Adipocyte (in vitro differentiated cells): ENCODE data around the gene NMNAT3.

Source experiments
- DNase-seq: peaks from one replicate; pipeline ENCODE4 v3.0.0-alpha.2; 2015; ENCODE audit warnings: low read depth
- H3K27me3 ChIP-seq: replicated peaks from 2 replicates; pipeline ENCODE4 v1.7.0; 2013; ENCODE audit warnings: mild to moderate bottlenecking, low read length, moderate library complexity; ENCODE audit not compliant: control insufficient read depth, insufficient read depth
- H3K36me3 ChIP-seq: 2 replicates; pipeline ENCODE4 v1.7.0; 2013; ENCODE audit warnings: low read length, mild to moderate bottlenecking, moderate library complexity; ENCODE audit not compliant: control insufficient read depth, insufficient read depth, severe bottlenecking
- H3K4me1 ChIP-seq: 2 replicates; pipeline ENCODE4 v1.7.0; 2013; ENCODE audit warnings: mild to moderate bottlenecking, low read length, moderate library complexity; ENCODE audit not compliant: control insufficient read depth, insufficient read depth
- H3K4me3 ChIP-seq: 2 replicates; pipeline ENCODE4 v1.7.0; 2013; ENCODE audit warnings: mild to moderate bottlenecking, low read length, moderate library complexity
- H3K9ac ChIP-seq: 2 replicates; pipeline ENCODE4 v1.7.0; 2013; ENCODE audit warnings: mild to moderate bottlenecking, low read length, moderate library complexity
- H3K9me3 ChIP-seq: 2 replicates; pipeline ENCODE4 v1.7.0; 2013; ENCODE audit warnings: mild to moderate bottlenecking, low read length, moderate library complexity; ENCODE audit not compliant: control insufficient read depth

NMNAT3 gene

DNA sequence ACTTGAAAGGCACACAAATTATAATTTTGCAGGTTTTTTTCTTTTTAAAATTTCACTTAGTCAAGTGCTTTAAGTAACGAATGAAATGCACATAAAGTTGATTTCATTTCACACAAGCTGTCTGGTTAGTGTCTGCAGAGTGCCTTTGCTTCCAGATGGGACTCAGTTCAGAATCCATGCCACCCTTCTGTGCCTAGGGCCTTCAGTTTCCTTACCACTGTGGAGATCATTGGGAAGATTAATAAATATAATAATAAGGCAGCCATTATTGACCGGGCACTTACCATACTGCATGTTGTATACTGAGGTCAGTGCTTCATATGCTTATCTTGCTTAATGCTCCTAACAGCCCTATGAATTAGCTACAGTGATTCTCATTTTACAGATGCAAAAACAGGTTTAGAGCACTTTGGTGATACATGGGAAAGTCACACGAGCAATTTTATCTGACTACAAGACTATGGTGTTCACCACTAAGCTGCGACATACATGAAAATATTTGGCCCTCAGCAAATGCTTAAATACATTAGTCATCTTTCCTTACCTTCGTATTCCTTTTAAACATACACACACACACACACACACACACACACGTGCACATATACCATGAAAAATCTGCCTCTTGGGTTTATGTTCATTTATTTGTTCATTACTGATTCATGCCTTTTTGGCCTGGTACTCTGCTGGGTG is 3.1 kb downstream of the NMNAT3 start:
- Histone ChIP-seq H3K4me3 (no peak overlapping the region), H3K36me3 (no peaks in the 10 kb centered on the region), H3K27me3 (peaks cover 23% of the 10 kb centered on the region), H3K9ac (no peak overlapping the region), H3K9me3 (no peaks in the 10 kb centered on the region), H3K4me1 (no peaks in the 10 kb centered on the region)
- no peak for DNase-seq

DNA sequence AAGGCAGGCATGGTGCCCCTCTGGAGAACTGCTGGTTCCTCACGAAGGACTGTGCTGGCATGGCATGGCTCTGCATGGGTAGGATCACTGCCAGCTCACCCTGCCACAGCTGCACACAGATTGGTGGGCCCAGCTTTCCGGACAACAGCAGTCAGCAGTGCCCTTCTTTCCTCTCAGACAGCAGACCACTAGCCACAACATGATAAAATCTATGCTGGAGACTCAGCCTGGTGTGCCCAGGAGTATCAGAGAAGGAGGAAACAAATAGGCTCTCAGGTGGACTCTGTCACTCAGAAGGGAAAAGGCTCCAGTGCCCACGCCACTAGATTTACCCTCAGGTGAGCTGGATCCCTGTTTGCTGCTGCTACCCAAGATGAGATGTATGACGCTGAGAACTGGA is 4.9 kb downstream of the NMNAT3 start:
- Histone ChIP-seq H3K4me3 (no peak overlapping the region), H3K4me1 (no peaks in the 10 kb centered on the region), H3K9ac (no peak overlapping the region), H3K27me3 (peaks cover 14% of the 10 kb centered on the region), H3K9me3 (no peaks in the 10 kb centered on the region), H3K36me3 (no peaks in the 10 kb centered on the region)
- DNase-seq, result no peak

DNA sequence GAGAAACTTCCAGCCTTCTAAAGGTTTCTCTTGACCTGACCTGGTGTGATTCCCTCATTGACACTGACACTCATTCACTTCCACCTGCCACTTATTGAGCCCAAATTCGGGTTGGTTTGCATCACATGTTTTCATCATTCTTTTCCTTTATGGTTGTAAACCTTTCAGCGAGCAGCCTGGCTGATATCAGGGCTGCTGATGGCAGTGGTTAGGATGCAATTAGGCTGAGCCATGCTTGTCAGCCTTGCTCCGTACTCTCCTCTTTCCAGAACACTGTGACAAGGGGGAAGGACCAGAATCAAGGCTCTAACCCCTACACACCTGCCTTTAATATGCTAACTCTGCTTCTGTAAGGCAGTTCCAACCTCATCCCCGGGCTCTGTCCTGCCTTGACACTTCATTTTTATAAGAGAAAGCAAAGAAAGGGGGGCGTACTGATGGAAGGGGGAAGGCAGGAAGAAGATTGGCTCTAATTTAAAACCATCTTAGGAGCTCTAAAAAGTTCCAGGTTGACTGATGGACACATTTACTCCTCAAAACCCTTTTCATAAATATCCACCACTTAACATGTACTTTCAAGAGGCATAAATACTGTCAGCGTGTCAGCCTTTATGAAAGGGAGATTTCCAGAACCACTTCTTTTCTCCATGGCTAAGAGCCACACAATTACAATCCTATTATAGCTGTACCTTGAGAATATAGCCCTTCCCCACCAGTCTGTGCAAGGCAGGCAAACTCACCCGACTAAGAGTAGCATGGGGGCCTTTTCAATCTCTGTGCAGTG is 5.7 kb downstream of the NMNAT3 start:
- Histone ChIP-seq H3K4me1 (no peaks in the 10 kb centered on the region), H3K36me3 (no peaks in the 10 kb centered on the region), H3K9me3 (no peaks in the 10 kb centered on the region), H3K27me3 (peaks cover 11% of the 10 kb centered on the region), H3K4me3 (no peak overlapping the region), H3K9ac (no peak overlapping the region)
- no peak for DNase-seq

DNA sequence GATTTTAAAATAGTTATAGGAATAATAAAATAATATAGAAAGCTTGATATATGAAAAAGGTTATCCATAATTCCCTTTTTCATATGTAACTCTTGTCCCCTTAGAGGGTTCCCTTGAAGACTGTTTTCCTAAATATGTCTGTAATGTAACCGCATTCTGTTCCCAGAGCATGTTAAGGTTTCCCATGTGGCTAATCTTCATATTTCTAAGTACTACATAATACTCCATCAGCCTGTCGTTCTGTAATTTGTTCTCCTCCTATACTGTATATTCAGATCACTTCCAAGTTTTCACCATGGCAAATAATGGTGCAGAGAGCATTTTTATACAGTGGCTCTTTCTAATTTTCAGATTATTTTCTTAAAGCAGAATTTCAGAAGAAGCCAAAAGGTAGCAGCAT is 6.7 kb downstream of the NMNAT3 start:
- Histone ChIP-seq H3K4me3 (no peak overlapping the region), H3K36me3 (no peaks in the 10 kb centered on the region), H3K27me3 (peaks cover 4% of the 10 kb centered on the region), H3K4me1 (no peaks in the 10 kb centered on the region), H3K9me3 (no peaks in the 10 kb centered on the region), H3K9ac (no peak overlapping the region)
- DNase-seq, result no peak

DNA sequence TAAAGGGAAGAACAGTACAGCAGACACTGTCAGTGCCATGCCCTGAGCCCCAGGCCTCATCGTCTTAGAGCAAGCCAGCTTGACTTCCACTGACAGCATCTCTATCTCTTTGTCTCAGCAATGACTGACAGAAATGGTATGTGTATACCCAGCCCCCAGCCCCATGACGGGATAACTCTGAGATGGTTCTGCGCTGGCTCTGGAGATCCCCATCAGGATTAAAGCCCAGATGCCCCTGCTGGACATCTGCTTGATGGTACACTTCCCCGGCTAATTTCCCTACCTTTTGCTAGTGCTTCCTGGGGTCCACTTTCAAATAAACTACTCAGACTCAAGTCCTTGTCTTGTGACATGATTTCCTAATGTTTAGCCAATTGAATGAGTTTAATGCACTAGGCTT is 7.6 kb downstream of the NMNAT3 start:
- Histone ChIP-seq H3K9ac (no peak overlapping the region), H3K4me3 (no peak overlapping the region), H3K36me3 (no peaks in the 10 kb centered on the region), H3K4me1 (no peaks in the 10 kb centered on the region), H3K27me3 (no peaks in the 10 kb centered on the region), H3K9me3 (no peaks in the 10 kb centered on the region)
- no peak for DNase-seq

DNA sequence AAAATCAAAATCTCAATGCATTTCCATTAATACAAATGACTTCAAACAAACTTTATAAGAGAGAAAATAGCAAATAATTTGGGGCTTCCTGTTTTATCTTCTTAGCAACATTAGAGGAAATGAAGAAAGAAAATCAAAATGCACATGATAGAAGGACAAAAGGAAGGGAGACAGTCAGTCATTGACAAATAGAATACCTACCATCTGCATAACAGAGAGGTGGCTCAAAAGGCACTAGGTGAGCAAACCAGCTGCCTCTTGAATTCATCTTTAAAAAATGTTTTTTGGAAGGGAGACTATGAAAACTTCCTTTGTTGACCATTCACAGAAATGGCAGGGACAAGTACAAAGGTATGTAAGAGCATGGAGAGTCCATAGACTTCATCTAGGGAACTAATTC is 9.4 kb downstream of the NMNAT3 start:
- Histone ChIP-seq H3K9ac (no peak overlapping the region), H3K4me3 (no peak overlapping the region), H3K9me3 (no peaks in the 10 kb centered on the region), H3K36me3 (no peaks in the 10 kb centered on the region), H3K27me3 (peaks cover 3% of the 10 kb centered on the region), H3K4me1 (no peaks in the 10 kb centered on the region)
- DNase-seq, result no peak

DNA sequence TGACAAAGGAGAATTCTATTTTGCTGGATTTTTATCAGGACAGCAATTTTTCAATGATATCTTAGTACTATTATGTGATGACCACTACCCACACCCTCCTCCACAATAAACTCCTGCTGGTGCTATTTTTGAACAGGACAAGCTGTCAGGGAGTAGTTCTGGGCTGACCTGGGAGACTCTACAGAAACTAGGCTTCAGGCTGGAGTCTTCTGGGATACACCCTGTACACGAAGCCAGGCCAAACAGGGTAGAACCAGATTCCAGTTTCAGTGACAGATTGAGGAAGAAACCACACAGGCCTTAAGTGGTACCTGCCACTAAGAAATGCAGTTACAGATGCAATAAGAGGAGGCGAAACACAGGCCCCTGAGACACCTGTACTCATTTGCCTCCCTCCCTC is 12.8 kb downstream of the NMNAT3 start:
- no peaks in the 10 kb centered on the region for H3K4me1 ChIP-seq
- no peak for DNase-seq
- H3K9me3 ChIP-seq, result no peaks in the 10 kb centered on the region
- H3K27me3 ChIP-seq, result peaks cover 7% of the 10 kb centered on the region
- H3K4me3 ChIP-seq, result no peak overlapping the region
- no peak overlapping the region for H3K9ac ChIP-seq
- H3K36me3 ChIP-seq, result no peaks in the 10 kb centered on the region

DNA sequence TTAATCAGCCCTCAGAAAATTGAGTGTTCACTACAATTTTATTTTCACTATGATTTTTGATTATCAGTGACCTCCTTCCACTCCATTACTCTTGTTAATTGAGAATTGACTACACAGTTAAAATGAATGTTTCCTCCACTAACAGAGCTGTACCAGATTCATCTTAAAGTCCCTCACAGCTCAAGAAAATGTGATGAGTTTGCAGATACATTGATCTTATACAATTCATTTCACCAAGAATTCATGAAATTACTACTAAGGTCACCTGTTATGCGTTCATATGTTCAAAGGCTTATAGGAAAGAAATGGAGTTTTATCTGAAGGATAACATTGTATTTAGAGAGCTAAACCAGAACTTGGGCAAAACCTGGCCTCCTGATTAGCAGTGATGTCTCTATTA is 17.5 kb downstream of the NMNAT3 start:
- no peaks in the 10 kb centered on the region for H3K9me3 ChIP-seq
- no peak overlapping the region for H3K9ac ChIP-seq
- H3K36me3 ChIP-seq, result no peaks in the 10 kb centered on the region
- peaks cover 7% of the 10 kb centered on the region for H3K4me1 ChIP-seq
- DNase-seq, result no peak
- peaks cover 7% of the 10 kb centered on the region for H3K27me3 ChIP-seq
- H3K4me3 ChIP-seq, result no peak overlapping the region

DNA sequence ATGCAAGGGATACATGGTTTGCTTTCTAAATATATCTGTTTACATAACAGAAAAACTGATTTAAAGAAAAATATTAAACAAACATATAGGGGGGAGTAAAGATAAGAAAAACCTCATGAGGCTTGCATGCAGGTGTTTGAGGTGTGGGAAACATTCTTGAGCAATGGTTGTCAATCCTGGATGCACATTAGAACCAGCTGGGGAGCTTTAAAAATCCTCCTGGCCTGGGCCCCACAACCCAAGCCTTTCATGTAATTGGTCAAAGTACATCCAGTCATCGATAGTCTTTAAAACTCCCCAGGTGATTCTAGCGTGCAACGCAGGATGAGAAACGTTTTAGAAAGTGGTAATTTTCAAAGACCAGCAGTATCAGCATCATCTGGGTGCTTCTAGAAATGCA is 18.3 kb downstream of the NMNAT3 start:
- no peak for DNase-seq

DNA sequence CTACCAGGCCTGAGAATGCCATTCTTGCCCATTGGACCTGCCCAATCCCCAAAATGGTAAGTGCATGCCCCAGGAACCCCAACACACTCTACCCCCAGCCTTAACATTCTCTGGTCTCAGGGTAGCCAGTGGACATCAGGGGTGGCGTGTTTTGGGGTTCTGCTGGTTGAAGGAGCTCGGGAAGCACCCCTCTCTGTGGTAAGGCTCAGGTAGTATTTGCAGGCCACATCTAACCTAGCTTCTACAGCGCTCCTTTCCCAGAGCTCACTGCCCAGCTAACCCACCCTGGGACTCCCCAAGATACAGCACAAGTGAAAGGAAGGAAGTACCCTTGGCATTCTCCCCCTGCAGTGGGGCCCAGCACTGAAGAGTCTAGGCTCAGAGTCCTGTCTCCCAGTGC is 19.8 kb downstream of the NMNAT3 start:
- Histone ChIP-seq H3K4me3 (no peak overlapping the region), H3K27me3 (no peaks in the 10 kb centered on the region), H3K9ac (no peak overlapping the region), H3K36me3 (no peaks in the 10 kb centered on the region), H3K9me3 (no peaks in the 10 kb centered on the region), H3K4me1 (peaks cover 13% of the 10 kb centered on the region)
- no peak for DNase-seq

More for the DNA sequence above, 18.3 kb downstream of the NMNAT3 start:
- Histone ChIP-seq H3K4me3 (no peak overlapping the region), H3K36me3 (no peaks in the 10 kb centered on the region), H3K9ac (no peak overlapping the region), H3K9me3 (no peaks in the 10 kb centered on the region), H3K4me1 (peaks cover 7% of the 10 kb centered on the region), H3K27me3 (peaks cover 7% of the 10 kb centered on the region)

DNA sequence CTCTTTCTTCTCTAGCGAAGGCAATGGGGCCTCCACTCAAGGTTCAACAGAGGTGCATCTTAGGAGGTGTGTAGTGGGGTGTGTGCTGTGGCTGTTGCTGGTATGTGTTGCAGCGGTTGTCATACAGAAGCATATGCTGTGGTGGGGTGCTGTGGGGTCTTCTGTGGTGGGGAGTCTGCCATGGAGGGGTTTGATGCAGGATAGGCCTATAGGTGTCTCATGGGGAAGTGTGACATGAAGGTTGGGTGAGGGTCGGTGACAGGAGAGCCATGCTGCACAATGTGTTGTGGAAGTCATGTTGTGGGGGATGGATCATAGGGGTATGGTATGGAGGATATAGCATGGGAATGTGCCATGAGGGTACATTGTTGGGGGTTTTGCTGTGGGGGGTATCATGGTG is 20.3 kb downstream of the NMNAT3 start:
- DNase-seq, result no peak
- no peak overlapping the region for H3K9ac ChIP-seq
- peaks cover 18% of the 10 kb centered on the region for H3K4me1 ChIP-seq
- no peaks in the 10 kb centered on the region for H3K36me3 ChIP-seq
- no peak overlapping the region for H3K4me3 ChIP-seq
- H3K27me3 ChIP-seq, result no peaks in the 10 kb centered on the region
- no peaks in the 10 kb centered on the region for H3K9me3 ChIP-seq
